Measurements from ENCODE around the gene MKS1. TPM values are rescaled to one million over a fixed set of nuclear protein-coding genes. Genes with fewer than 3 reads are reported as not detected.

MKS1 gene
- total RNA-seq, 1 donor from 2014 or later = 20.1 TPM

- no peak for ATAC-seq
- no peaks in the 10 kb centered on the region for H3K36me3 ChIP-seq
- H3K27me3 ChIP-seq (ENCODE audit: low read depth) = peaks cover 10% of the 10 kb centered on the region
- H3K27ac ChIP-seq = no peak overlapping the region
- H3K4me1 ChIP-seq = no peaks in the 10 kb centered on the region
- H3K9me3 ChIP-seq = no peaks in the 10 kb centered on the region
- no peak for DNase-seq
- H3K4me3 ChIP-seq = no peak overlapping the region
- intact Hi-C loops (cut with DNase I) = no loop called here
- no peak for TF ChIP-seq CTCF (IDR thresholded peaks at IDR 0.05)
These were observed 9.6 kb upstream of the MKS1 start for GRCh38 chr17:58228679-58229078.

GRCh38 chr17:58227733-58228132, 8.7 kb upstream of the MKS1 start:
- peaks cover 10% of the 10 kb centered on the region for H3K27me3 ChIP-seq (ENCODE audit: low read depth)
- no peak for TF ChIP-seq CTCF (IDR thresholded peaks at IDR 0.05)
- intact Hi-C loops (cut with DNase I) = no loop called here
- no peaks in the 10 kb centered on the region for H3K36me3 ChIP-seq
- H3K4me3 ChIP-seq = no peak overlapping the region
- H3K27ac ChIP-seq = no peak overlapping the region
- no peaks in the 10 kb centered on the region for H3K9me3 ChIP-seq
- ATAC-seq = no peak
- no peak for DNase-seq
- no peaks in the 10 kb centered on the region for H3K4me1 ChIP-seq

GRCh38 chr17:58224315-58224714, 5.3 kb upstream of the MKS1 start:
- no peak for TF ChIP-seq CTCF (IDR thresholded peaks at IDR 0.05)
- no peak for ATAC-seq
- H3K27ac ChIP-seq = no peak overlapping the region
- H3K4me3 ChIP-seq = no peak overlapping the region
- peaks cover 9% of the 10 kb centered on the region for H3K4me1 ChIP-seq
- intact Hi-C loops (cut with DNase I) = no loop called here
- H3K9me3 ChIP-seq = no peaks in the 10 kb centered on the region
- DNase-seq = no peak
- no peaks in the 10 kb centered on the region for H3K36me3 ChIP-seq
- peaks cover 8% of the 10 kb centered on the region for H3K27me3 ChIP-seq (ENCODE audit: low read depth)

- DNase-seq (no peak), ATAC-seq (no peak)
- H3K9me3 ChIP-seq = no peaks in the 10 kb centered on the region
- H3K4me3 ChIP-seq = peak overlapping the region; percentile 66
- no peaks in the 10 kb centered on the region for H3K27me3 ChIP-seq (ENCODE audit: low read depth)
- intact Hi-C loops (cut with DNase I) = no loop called here
- no peak for TF ChIP-seq CTCF (IDR thresholded peaks at IDR 0.05)
- H3K4me1 ChIP-seq = peaks cover 9% of the 10 kb centered on the region
- H3K27ac ChIP-seq = peak overlapping the region; percentile 80
- H3K36me3 ChIP-seq = peaks cover 18% of the 10 kb centered on the region
These were observed 731 bp upstream of the MKS1 start for GRCh38 chr17:58219789-58220183.

GRCh38 chr17:58217766-58218165, 1.3 kb downstream of the MKS1 start:
- no peak for DNase-seq
- no peaks in the 10 kb centered on the region for H3K27me3 ChIP-seq (ENCODE audit: low read depth)
- no peaks in the 10 kb centered on the region for H3K9me3 ChIP-seq
- intact Hi-C loops (cut with DNase I) = no loop called here
- H3K4me3 ChIP-seq = no peak overlapping the region
- no peak overlapping the region for H3K27ac ChIP-seq
- TF ChIP-seq CTCF (IDR thresholded peaks at IDR 0.05) = no peak
- peaks cover 9% of the 10 kb centered on the region for H3K4me1 ChIP-seq
- H3K36me3 ChIP-seq = peaks cover 38% of the 10 kb centered on the region
- no peak for ATAC-seq

GRCh38 chr17:58215685-58216084, 3.4 kb downstream of the MKS1 start:
- TF ChIP-seq CTCF (IDR thresholded peaks at IDR 0.05) = no peak

More at GRCh38 chr17:58215685-58216084, 3.4 kb downstream of the MKS1 start:
- intact Hi-C loops (cut with DNase I) = no loop called here
- peaks cover 59% of the 10 kb centered on the region for H3K36me3 ChIP-seq
- no peaks in the 10 kb centered on the region for H3K27me3 ChIP-seq (ENCODE audit: low read depth)
- no peak overlapping the region for H3K4me3 ChIP-seq
- ATAC-seq = no peak
- no peak for DNase-seq
- H3K4me1 ChIP-seq = peaks cover 9% of the 10 kb centered on the region
- H3K27ac ChIP-seq = no peak overlapping the region
- H3K9me3 ChIP-seq = no peaks in the 10 kb centered on the region

Measured in lower lobe of right lung (tissue), 2 donors.